MM.1S (cell line): ENCODE data around the gene RPS6KA2.
"Not testable (repeated sequence)": the region's sequence is repeated elsewhere in the genome, so short reads cannot be mapped to it uniquely, and the experiment has no call there.

Experiments
- DNase-seq: peaks from one replicate; pipeline ENCODE4 v3.0.0-alpha.2; 2015
- H2AFZ ChIP-seq: fragments of 300-600 bp; sonication (generic); 2 replicates; pipeline ENCODE4 v1.6.0; 2016; ENCODE audit warnings: antibody characterized with exemption, low read length
- H3F3A ChIP-seq: fragments of 300-600 bp; sonication (generic); 2 replicates; pipeline ENCODE4 v1.6.1; 2016; ENCODE audit warnings: mild to moderate bottlenecking, antibody characterized with exemption, low read length, moderate library complexity, mixed read lengths; ENCODE audit not compliant: insufficient read depth
- H3K27ac ChIP-seq: fragments of 300-600 bp; sonication (generic); 2 replicates; pipeline ENCODE4 v1.5.1; 2016; ENCODE audit warnings: mild to moderate bottlenecking, low read length
- H3K27me3 ChIP-seq: fragments of 300-600 bp; sonication (generic); replicated peaks from 2 replicates; pipeline ENCODE4 v1.6.0; 2016; ENCODE audit warnings: low read length; ENCODE audit not compliant: insufficient read depth
- H3K36me3 ChIP-seq: fragments of 300-600 bp; sonication (generic); replicated peaks from 2 replicates; pipeline ENCODE4 v1.6.1; 2016; ENCODE audit warnings: mild to moderate bottlenecking, low read length, mixed read lengths; ENCODE audit not compliant: insufficient read depth
- H3K4me1 ChIP-seq: fragments of 300-600 bp; sonication (generic); 2 replicates; pipeline ENCODE4 v1.6.1; 2016; ENCODE audit warnings: low read length, mixed read lengths
- H3K4me2 ChIP-seq: fragments of 300-600 bp; sonication (generic); 2 replicates; pipeline ENCODE4 v1.6.0; 2016; ENCODE audit warnings: low read depth, low read length
- H3K4me3 ChIP-seq: fragments of 300-600 bp; sonication (generic); 2 replicates; pipeline ENCODE4 v1.5.1; 2016; ENCODE audit warnings: low read length, mixed read lengths
- H3K79me2 ChIP-seq: fragments of 300-600 bp; sonication (generic); 2 replicates; pipeline ENCODE4 v1.6.1; 2016; ENCODE audit warnings: mixed run types, low read length, mixed read lengths
- H3K9ac ChIP-seq: fragments of 300-600 bp; sonication (generic); 2 replicates; pipeline ENCODE4 v1.6.1; 2016; ENCODE audit warnings: low read length, mixed read lengths
- H3K9me2 ChIP-seq: fragments of 300-600 bp; sonication (generic); replicated peaks from 2 replicates; pipeline ENCODE4 v1.6.1; 2016; ENCODE audit warnings: mild to moderate bottlenecking, low read length, mixed read lengths; ENCODE audit not compliant: insufficient read depth
- H3K9me3 ChIP-seq: fragments of 300-600 bp; sonication (generic); replicated peaks from 2 replicates; pipeline ENCODE4 v1.6.1; 2016; ENCODE audit warnings: mild to moderate bottlenecking, low read length, mixed read lengths; ENCODE audit not compliant: insufficient read depth
- H4K20me1 ChIP-seq: fragments of 300-600 bp; sonication (generic); 2 replicates; pipeline ENCODE4 v1.6.1; 2016; ENCODE audit warnings: mild to moderate bottlenecking, low read length, moderate library complexity, mixed read lengths; ENCODE audit not compliant: insufficient read depth
- EZH2 ChIP-seq: fragments of 300-600 bp; sonication (generic); optimal IDR thresholded peaks from 2 replicates; pipeline ENCODE3; 2017; ENCODE audit warnings: low read depth, mild to moderate bottlenecking, antibody characterized with exemption, low read length, mixed read lengths
- EZH2phosphoT487 ChIP-seq: fragments of 300-600 bp; sonication (generic); IDR thresholded peaks from 2 replicates; pipeline ENCODE4 v1.6.1; 2018; ENCODE audit warnings: antibody characterized with exemption, low read length
- TF ChIP-seq, protein P1 (sequence below): fragments of 300-600 bp; sonication (generic); IDR thresholded peaks from 2 replicates; pipeline ENCODE4 v1.5.1; 2016; ENCODE audit warnings: antibody characterized with exemption, low read length, mixed read lengths

RPS6KA2 gene

DNA sequence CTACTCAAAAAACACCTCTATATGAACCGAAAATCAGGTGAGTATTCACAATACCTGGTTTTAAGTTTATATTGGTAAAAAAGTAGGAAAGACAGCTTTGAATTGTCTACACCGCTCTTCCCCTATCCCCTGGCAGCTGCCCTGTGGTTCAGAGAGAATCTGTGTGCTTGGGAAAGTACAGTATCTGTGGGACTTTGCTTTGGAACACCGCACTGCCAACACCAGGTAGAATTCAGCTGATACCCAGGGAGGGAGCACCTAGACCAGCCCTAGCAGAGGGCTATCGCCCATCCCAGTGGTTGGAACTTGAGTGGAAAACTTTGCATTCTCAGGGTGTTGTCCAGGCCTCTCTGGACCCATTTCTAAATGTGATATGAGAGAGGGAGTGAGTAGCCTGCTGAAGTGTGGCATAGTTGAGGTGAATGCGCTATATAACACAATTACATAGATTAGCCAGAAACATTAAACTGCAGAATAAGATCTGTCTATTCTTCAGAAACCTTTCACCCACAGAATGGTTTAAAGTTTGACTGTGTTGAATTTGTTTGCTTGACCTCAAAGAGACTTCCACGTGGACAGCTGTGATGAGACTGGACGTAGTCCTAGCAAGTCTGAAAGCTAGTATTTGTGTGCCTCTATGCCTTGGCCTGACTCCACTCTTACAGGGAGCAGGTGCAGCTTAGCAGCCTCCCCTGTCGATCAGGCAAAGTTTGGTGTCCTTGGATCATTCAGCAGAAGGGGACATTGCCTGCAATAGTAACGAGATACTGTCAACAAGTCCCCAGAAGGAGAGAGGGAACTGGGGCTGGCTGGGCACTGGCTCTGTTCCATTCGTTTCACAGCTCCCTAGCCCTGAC lies 232.8 kb downstream of the RPS6KA2 start:
- no peaks in the 10 kb centered on the region for H3K4me1 ChIP-seq
- H3K4me3 ChIP-seq = no peak overlapping the region
- H3K4me2 ChIP-seq = no peak overlapping the region
- no peaks in the 10 kb centered on the region for H3K9me2 ChIP-seq
- H3K36me3 ChIP-seq = no peaks in the 10 kb centered on the region
- no peaks in the 10 kb centered on the region for H3F3A ChIP-seq
- no peaks in the 10 kb centered on the region for H3K9me3 ChIP-seq
- TF ChIP-seq EZH2phosphoT487 = no peak
- TF ChIP-seq, protein P1, sequence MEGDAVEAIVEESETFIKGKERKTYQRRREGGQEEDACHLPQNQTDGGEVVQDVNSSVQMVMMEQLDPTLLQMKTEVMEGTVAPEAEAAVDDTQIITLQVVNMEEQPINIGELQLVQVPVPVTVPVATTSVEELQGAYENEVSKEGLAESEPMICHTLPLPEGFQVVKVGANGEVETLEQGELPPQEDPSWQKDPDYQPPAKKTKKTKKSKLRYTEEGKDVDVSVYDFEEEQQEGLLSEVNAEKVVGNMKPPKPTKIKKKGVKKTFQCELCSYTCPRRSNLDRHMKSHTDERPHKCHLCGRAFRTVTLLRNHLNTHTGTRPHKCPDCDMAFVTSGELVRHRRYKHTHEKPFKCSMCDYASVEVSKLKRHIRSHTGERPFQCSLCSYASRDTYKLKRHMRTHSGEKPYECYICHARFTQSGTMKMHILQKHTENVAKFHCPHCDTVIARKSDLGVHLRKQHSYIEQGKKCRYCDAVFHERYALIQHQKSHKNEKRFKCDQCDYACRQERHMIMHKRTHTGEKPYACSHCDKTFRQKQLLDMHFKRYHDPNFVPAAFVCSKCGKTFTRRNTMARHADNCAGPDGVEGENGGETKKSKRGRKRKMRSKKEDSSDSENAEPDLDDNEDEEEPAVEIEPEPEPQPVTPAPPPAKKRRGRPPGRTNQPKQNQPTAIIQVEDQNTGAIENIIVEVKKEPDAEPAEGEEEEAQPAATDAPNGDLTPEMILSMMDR = no peak
- TF ChIP-seq EZH2 = no peak
- no peaks in the 10 kb centered on the region for H3K27me3 ChIP-seq
- H2AFZ ChIP-seq = no peak overlapping the region
- no peaks in the 10 kb centered on the region for H3K79me2 ChIP-seq
- H4K20me1 ChIP-seq = no peaks in the 10 kb centered on the region
- DNase-seq = no peak
- H3K27ac ChIP-seq = no peak overlapping the region
- H3K9ac ChIP-seq = no peak overlapping the region

DNA sequence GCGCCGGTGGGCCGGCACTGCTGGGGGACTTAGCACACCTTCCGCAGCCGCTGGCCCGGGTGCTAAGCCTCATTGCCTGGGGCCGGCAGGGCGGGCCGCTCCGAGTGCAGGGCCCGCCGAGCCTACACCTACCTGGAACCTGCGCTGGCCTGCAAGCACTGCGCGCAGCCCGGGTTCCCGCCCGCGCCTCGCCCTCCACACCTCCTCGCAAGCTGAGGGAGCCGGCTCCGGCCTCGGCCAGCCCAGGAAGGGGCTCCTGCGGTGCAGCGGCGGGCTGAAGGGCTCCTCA lies 233.6 kb downstream of the RPS6KA2 start:
- H3K4me2 ChIP-seq = no peak overlapping the region
- H3K9ac ChIP-seq = no peak overlapping the region
- no peaks in the 10 kb centered on the region for H3K9me3 ChIP-seq
- H3K36me3 ChIP-seq = no peaks in the 10 kb centered on the region
- no peaks in the 10 kb centered on the region for H3K9me2 ChIP-seq
- H4K20me1 ChIP-seq = no peaks in the 10 kb centered on the region
- TF ChIP-seq EZH2phosphoT487 = no peak
- TF ChIP-seq, protein P1 = no peak
- no peak for TF ChIP-seq EZH2
- no peaks in the 10 kb centered on the region for H3K79me2 ChIP-seq
- no peak overlapping the region for H3K4me3 ChIP-seq
- H3K4me1 ChIP-seq = no peaks in the 10 kb centered on the region
- H2AFZ ChIP-seq = no peak overlapping the region
- no peaks in the 10 kb centered on the region for H3K27me3 ChIP-seq
- no peaks in the 10 kb centered on the region for H3F3A ChIP-seq
- no peak for DNase-seq
- H3K27ac ChIP-seq = no peak overlapping the region

DNA sequence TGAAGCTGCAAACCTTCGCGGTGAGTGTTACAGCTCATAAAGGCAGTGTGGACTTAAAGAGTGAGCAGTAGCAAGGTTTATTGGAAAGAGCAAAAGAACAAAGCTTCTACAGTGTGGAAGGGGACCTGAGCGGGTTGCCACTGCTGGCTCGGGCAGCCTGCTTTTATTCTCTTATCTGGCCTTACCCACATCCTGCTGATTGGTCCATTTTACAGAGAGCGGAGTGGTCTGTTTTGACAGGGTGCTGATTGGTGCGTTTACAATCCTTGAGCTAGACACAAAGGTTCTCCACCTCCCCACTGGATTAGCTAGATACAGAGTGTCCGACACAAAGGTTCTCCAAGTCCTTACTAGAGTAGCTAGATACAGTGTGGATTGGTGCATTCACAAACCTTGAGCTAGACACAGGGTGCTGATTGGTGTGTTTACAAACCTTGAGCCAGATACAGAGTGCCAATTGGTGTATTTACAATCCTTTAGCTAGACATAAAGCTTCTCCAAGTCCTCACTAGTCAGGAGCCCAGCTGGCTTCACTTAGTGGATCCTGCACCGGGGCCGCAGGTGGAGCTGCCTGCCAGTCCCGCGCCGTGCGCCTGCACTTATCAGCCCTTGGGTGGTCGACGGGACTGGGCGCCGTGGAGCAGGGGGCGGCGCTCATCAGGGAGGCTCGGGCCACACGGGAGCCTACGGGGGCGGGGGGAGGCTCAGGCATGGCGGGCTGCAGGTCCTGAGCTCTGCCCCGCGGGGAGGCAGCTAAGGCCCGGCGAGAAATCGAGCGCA lies 234.1 kb downstream of the RPS6KA2 start:
- H3K79me2 ChIP-seq, DNase-seq, H3K4me2 ChIP-seq, H3K9me2 ChIP-seq, H3K9ac ChIP-seq, H3F3A ChIP-seq, H4K20me1 ChIP-seq, H3K36me3 ChIP-seq, H3K4me1 ChIP-seq, H2AFZ ChIP-seq, H3K9me3 ChIP-seq, H3K27ac ChIP-seq, H3K27me3 ChIP-seq, H3K4me3 ChIP-seq: not testable (repeated sequence)

DNA sequence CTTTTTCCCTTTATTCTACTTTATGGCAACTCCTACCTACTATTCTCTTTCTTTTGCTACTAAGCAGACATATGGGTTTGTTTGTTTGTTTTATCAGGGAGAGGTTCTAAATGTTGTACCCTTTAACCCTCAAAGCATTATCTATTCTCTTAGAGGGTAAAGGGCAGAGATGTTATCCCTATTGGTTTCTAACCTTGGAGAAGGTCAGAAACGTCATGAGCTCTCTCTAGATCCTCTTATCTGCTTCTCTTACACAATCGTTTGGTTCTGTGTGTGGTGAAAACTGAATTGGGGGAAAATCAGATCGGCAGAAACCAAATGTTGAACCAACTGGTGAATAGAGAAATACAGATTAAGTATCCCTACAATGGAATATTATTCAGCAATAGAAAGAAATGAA lies 237.9 kb downstream of the RPS6KA2 start:
- H2AFZ ChIP-seq = no peak overlapping the region
- H3K27ac ChIP-seq = no peak overlapping the region
- H3K9me2 ChIP-seq = no peaks in the 10 kb centered on the region
- H3K9ac ChIP-seq = no peak overlapping the region
- no peaks in the 10 kb centered on the region for H3F3A ChIP-seq
- no peaks in the 10 kb centered on the region for H3K27me3 ChIP-seq
- no peaks in the 10 kb centered on the region for H3K4me1 ChIP-seq
- no peak for TF ChIP-seq EZH2
- no peak for TF ChIP-seq EZH2phosphoT487
- TF ChIP-seq, protein P1 = no peak
- no peaks in the 10 kb centered on the region for H3K9me3 ChIP-seq
- no peak for DNase-seq
- no peak overlapping the region for H3K4me3 ChIP-seq
- no peak overlapping the region for H3K4me2 ChIP-seq
- no peaks in the 10 kb centered on the region for H4K20me1 ChIP-seq
- H3K36me3 ChIP-seq = no peaks in the 10 kb centered on the region
- H3K79me2 ChIP-seq = no peaks in the 10 kb centered on the region
